ENCODE results near the gene TMEM254.
"Not testable (repeated sequence)": the region's sequence is repeated elsewhere in the genome, so short reads cannot be mapped to it uniquely, and the experiment has no call there.

Gene TMEM254

GRCh38 chr10:80079312-80079719 is 851 bp downstream of the TMEM254 start:
- TF ChIP-seq CTCF (IDR thresholded peaks at IDR 0.05; ENCODE audit: extremely low read depth, insufficient read depth, missing control alignments) = no peak
- no peak for DNase-seq (ENCODE audit: low spot score)
- in situ Hi-C loops (cut with MboI; ENCODE audit: low pct_unique_long_range_greater_than_20kb, low sequenced_read_pairs, unreplicated experiment) = no loop called here

- DNase-seq (ENCODE audit: low spot score) = no peak
- no peak for TF ChIP-seq CTCF (IDR thresholded peaks at IDR 0.05; ENCODE audit: extremely low read depth, insufficient read depth, missing control alignments)
- in situ Hi-C loops (cut with MboI; ENCODE audit: low pct_unique_long_range_greater_than_20kb, low sequenced_read_pairs, unreplicated experiment) = no loop called here
Observed at GRCh38 chr10:80081026-80081425, 2.6 kb downstream of the TMEM254 start.

GRCh38 chr10:80081801-80082750 is 3.6 kb downstream of the TMEM254 start:
- no peak for TF ChIP-seq CTCF (IDR thresholded peaks at IDR 0.05; ENCODE audit: extremely low read depth, insufficient read depth, missing control alignments)
- in situ Hi-C loops (cut with MboI; ENCODE audit: low pct_unique_long_range_greater_than_20kb, low sequenced_read_pairs, unreplicated experiment) = no loop called here
- no peak for DNase-seq (ENCODE audit: low spot score)

GRCh38 chr10:80090121-80090520 is 11.7 kb downstream of the TMEM254 start:
- in situ Hi-C loops (cut with MboI; ENCODE audit: low pct_unique_long_range_greater_than_20kb, low sequenced_read_pairs, unreplicated experiment) = no loop called here

GRCh38 chr10:80094231-80094630 is 15.8 kb downstream of the TMEM254 start:
- TF ChIP-seq CTCF (IDR thresholded peaks at IDR 0.05; ENCODE audit: extremely low read depth, insufficient read depth, missing control alignments) = no peak
- DNase-seq (ENCODE audit: low spot score) = no peak
- in situ Hi-C loops (cut with MboI; ENCODE audit: low pct_unique_long_range_greater_than_20kb, low sequenced_read_pairs, unreplicated experiment) = no loop called here

More at GRCh38 chr10:80090121-80090520, 11.7 kb downstream of the TMEM254 start:
- no peak for DNase-seq (ENCODE audit: low spot score)
- no peak for TF ChIP-seq CTCF (IDR thresholded peaks at IDR 0.05; ENCODE audit: extremely low read depth, insufficient read depth, missing control alignments)

GRCh38 chr10:80098272-80098671 is 19.8 kb downstream of the TMEM254 start:
- in situ Hi-C loops (cut with MboI; ENCODE audit: low pct_unique_long_range_greater_than_20kb, low sequenced_read_pairs, unreplicated experiment) = not testable (repeated sequence)

GRCh38 chr10:80099295-80099694 is 20.8 kb downstream of the TMEM254 start:
- in situ Hi-C loops (cut with MboI; ENCODE audit: low pct_unique_long_range_greater_than_20kb, low sequenced_read_pairs, unreplicated experiment); DNase-seq (ENCODE audit: low spot score): not testable (repeated sequence)

More at GRCh38 chr10:80098272-80098671, 19.8 kb downstream of the TMEM254 start:
- DNase-seq (ENCODE audit: low spot score) = not testable (repeated sequence)
